Testis (tissue), 3 donors: ENCODE results near the gene CLIP2. TPM values are rescaled to one million over a fixed set of nuclear protein-coding genes. Genes with fewer than 3 reads are reported as not detected.
"Not testable (repeated sequence)": the region's sequence is repeated elsewhere in the genome, so short reads cannot be mapped to it uniquely, and the experiment has no call there.

Experiments
- DNase-seq: peaks from one replicate; pipeline ENCODE4 v3.0.0-alpha.2; 2019
- H3K27ac ChIP-seq, 2 donors: fragments of 200-600 bp; sonication (generic); one replicate each; pipeline ENCODE4 v1.5.1; 2019
- H3K27me3 ChIP-seq: fragments of 200-600 bp; sonication (generic); one replicate; pipeline ENCODE4 v1.5.1; 2019
- H3K36me3 ChIP-seq: fragments of 200-600 bp; sonication (generic); one replicate; pipeline ENCODE4 v1.5.1; 2017; ENCODE audit warnings: low read depth; ENCODE audit errors: missing control alignments
- H3K4me1 ChIP-seq: fragments of 200-600 bp; sonication (generic); one replicate; pipeline ENCODE4 v1.5.1; 2019
- H3K4me3 ChIP-seq, 2 donors: fragments of 200-600 bp; sonication (generic); one replicate each; pipeline ENCODE4 v1.5.1; 2017 to 2019
- H3K9me3 ChIP-seq: fragments of 200-600 bp; sonication (generic); one replicate; pipeline ENCODE4 v1.5.1; 2017
- POLR2A ChIP-seq: fragments of 450-650 bp; IDR thresholded peaks from one replicate; pipeline ENCODE4 v1.6.1; 2017; ENCODE audit warnings: antibody characterized with exemption, mild to moderate bottlenecking, moderate library complexity
- WGBS, 2 donors: methylation state at CpG; one replicate each; pipeline ENCODE4 v1.1.5; 2018; 5-methylcytosine and 5-hydroxymethylcytosine counted together
- intact Hi-C: fragments of 100-400 bp; cut with DNase I; formaldehyde crosslinking; loops from one replicate; pipeline ENCODE4 v1.15.1; 2023; ENCODE audit warnings: low total_unique reads
- polyA plus RNA-seq: library from polyadenylated mRNA; stranded (reverse); fragments of 350-450 nt; fragmentation: Illumina TruSeq; extraction: RNeasy Lipid Tissue Mini Kit (QIAGEN cat#74804); gene quantifications from one replicate; pipeline ENCODE4 v1.2.3, GENCODE V29; 2014; ENCODE audit warnings: low read depth, low replicate concordance; ENCODE audit not compliant: insufficient read depth
- total RNA-seq, 2 donors: library from RNA; depleted of rRNA; stranded (reverse); fragments of >200 nt; gene quantifications; one replicate each; pipeline ENCODE4 v1.2.3, GENCODE V29; 2016
- TF ChIP-seq, protein P1 (sequence below), 3 experiments: fragments of 450-650 bp in 2 of 3; fragments of 200-600 bp in 1 of 3; sonication (generic) in 1 of 3; IDR thresholded peaks; one replicate each; pipeline ENCODE4 v1.5.1; 2016 to 2019; ENCODE audit warnings: antibody characterized with exemption in 3 of 3, mild to moderate bottlenecking in 2 of 3, moderate library complexity in 1 of 3

CLIP2 gene
- total and polyA plus RNA-seq, 3 donors from 2014 or later = 8.5 to 19.8 (median 16.5) TPM

DNA sequence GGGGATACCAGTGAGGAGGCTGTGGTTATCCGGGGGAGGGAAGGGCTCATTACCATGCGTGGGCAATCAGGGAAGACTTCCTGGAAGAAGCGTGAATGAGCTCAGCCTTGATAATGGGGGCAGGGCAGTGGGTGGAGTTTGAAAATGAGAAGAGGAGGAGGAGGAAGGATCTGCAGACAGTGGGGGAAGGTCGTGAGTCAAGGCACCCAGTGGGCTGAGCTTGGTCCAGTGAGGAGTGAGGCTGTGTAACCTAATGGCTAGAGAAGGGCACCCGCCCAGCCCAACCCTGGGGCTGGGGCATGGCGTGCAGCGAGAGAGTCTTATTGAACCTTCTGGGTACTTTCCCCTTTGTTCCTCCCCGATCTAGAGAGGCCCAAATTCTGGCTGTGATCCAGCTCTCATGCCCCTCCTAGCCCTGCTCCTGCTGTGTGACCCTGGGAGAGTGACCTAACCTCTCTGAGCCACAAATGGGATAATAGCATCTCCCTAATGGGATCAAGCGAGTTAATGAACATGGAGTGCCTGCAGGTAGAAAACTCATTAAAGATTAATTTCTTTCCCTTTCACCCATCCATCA is 31.5 kb downstream of the CLIP2 start:
- intact Hi-C loops = no loop called here
- DNase-seq = no peak
- TF ChIP-seq, protein P1, sequence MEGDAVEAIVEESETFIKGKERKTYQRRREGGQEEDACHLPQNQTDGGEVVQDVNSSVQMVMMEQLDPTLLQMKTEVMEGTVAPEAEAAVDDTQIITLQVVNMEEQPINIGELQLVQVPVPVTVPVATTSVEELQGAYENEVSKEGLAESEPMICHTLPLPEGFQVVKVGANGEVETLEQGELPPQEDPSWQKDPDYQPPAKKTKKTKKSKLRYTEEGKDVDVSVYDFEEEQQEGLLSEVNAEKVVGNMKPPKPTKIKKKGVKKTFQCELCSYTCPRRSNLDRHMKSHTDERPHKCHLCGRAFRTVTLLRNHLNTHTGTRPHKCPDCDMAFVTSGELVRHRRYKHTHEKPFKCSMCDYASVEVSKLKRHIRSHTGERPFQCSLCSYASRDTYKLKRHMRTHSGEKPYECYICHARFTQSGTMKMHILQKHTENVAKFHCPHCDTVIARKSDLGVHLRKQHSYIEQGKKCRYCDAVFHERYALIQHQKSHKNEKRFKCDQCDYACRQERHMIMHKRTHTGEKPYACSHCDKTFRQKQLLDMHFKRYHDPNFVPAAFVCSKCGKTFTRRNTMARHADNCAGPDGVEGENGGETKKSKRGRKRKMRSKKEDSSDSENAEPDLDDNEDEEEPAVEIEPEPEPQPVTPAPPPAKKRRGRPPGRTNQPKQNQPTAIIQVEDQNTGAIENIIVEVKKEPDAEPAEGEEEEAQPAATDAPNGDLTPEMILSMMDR (IDR thresholded peaks at IDR 0.05) = no peak
- TF ChIP-seq POLR2A = no peak
- Histone ChIP-seq H3K36me3 (no peaks in the 10 kb centered on the region), H3K9me3 (no peaks in the 10 kb centered on the region), H3K4me1 (no peaks in the 10 kb centered on the region), H3K27me3 (no peaks in the 10 kb centered on the region), H3K27ac (no peak overlapping the region), H3K4me3 (no peak overlapping the region)
- 78 to 81% methylated on average over 9 of the region's 9 CpGs for whole genome bisulfite sequencing, 2 donors

DNA sequence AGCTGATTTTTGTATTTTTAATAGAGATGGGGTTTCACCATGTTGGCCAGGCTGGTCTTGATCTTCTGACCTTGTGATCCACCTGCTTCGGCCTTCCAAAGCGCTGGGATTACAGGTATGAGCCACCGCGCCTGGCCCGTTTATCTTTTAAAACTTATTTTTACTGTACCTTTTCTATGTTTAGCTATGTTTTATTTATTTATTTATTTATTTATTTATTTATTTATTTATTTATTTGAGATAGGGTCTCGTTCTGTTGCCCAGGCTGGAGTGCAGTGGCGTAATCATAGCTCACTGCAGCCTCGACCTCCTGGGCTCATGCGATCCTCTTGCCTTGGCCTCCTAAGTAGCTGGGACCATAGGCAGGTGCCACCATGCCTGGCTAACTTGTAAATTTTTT is 33.7 kb downstream of the CLIP2 start:
- H3K27ac ChIP-seq, H3K9me3 ChIP-seq, intact Hi-C loops, DNase-seq, H3K4me1 ChIP-seq, H3K4me3 ChIP-seq, H3K36me3 ChIP-seq, H3K27me3 ChIP-seq: not testable (repeated sequence)
- 96 to 98% methylated on average over 9 of the region's 9 CpGs for WGBS, 2 donors

DNA sequence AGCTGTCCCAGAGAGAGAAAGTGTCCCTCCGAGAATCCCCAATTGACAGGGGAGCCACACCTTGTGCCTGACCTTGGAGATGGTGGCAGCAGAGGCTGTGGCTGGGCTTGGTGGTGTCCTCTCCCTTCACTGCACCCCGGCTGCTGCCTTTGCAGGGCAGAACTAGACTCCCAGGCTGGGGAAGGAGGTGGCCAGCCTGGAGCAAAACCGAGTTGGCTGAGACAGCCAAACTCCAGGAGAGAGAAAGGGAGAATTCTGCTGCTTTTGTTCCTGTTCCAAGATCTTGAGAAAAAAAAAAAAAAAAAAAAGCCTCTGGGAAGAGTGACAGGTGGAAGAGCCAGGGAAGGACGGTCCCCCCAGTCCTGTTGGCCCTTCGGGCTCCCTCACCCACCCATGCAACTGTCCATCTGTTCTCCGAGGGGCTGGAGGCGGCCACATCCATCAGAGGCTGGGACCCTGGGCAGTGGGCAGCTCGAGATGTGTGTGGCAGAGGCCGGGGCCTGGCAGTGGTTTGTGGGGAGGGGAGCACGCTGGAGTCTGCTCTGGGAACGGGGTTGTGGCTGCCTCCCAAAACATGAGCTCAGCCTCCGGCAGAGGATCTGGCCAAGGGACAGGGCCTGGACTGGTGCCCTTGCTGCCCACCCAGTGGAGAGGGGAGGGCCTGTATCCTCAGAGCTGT is 35.5 kb downstream of the CLIP2 start:
- intact Hi-C loops = no loop called here
- H3K27ac ChIP-seq = no peak overlapping the region
- no peaks in the 10 kb centered on the region for H3K4me1 ChIP-seq
- no peak for DNase-seq
- no peaks in the 10 kb centered on the region for H3K27me3 ChIP-seq
- no peak for TF ChIP-seq POLR2A
- TF ChIP-seq, protein P1 (IDR thresholded peaks at IDR 0.05) = no peak
- H3K36me3 ChIP-seq = no peaks in the 10 kb centered on the region
- WGBS, 2 donors = 59 to 68% methylated on average over 9 to 12 of the region's 12 CpGs
- H3K9me3 ChIP-seq = no peaks in the 10 kb centered on the region
- H3K4me3 ChIP-seq = no peak overlapping the region

DNA sequence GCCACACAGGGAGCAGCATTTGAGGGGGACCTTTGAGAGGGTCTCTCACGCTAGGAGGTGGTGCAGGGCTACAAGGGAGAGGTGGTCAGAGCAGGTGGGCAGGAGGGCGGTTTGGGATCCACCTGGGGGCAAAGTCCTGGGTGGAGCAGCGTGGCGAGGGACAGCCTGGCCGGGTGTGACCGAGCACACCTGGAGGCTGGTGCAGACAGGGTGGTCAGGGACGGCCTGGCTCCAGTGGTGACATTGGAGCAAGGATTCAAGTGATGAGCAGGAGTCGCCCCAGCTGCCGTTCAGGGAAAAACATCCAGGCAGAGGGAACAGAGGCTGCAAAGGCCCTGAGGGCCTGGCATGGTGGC is 36.0 kb downstream of the CLIP2 start:
- DNase-seq = no peak
- intact Hi-C loops = no loop called here
- Histone ChIP-seq H3K9me3 (no peaks in the 10 kb centered on the region), H3K27me3 (no peaks in the 10 kb centered on the region), H3K27ac (no peak overlapping the region), H3K4me3 (no peak overlapping the region), H3K36me3 (no peaks in the 10 kb centered on the region), H3K4me1 (no peaks in the 10 kb centered on the region)
- TF ChIP-seq, protein P1 (IDR thresholded peaks at IDR 0.05) = no peak
- TF ChIP-seq POLR2A = no peak
- 86 to 88% methylated on average over 8 to 9 of the region's 9 CpGs for WGBS, 2 donors

DNA sequence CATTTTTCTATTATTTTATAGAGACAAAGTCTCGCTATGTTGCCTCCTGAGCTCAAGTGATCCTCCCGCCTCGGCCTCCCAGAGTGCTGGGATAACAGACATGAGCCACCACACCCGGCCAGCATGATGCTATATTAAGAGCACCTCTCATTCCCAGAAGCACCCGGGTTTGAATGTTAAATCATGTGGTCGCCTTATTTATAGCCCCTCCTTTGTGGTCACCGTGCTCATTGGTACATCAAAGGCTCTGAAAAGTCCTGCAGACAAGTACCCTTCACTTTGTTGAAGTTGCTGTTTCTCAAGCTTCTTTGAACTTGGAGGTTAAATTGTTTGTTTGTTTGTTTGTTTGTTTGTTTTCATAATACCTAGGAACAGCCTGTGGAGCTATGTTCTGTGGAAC is 40.0 kb downstream of the CLIP2 start:
- H3K27me3 ChIP-seq = no peaks in the 10 kb centered on the region
- no peak overlapping the region for H3K4me3 ChIP-seq
- TF ChIP-seq, protein P1 (IDR thresholded peaks at IDR 0.05) = no peak
- no peak for TF ChIP-seq POLR2A
- H3K4me1 ChIP-seq = no peaks in the 10 kb centered on the region
- no peak overlapping the region for H3K27ac ChIP-seq
- intact Hi-C loops = no loop called here
- H3K9me3 ChIP-seq = no peaks in the 10 kb centered on the region
- no peaks in the 10 kb centered on the region for H3K36me3 ChIP-seq
- 89 to 91% methylated on average over 7 of the region's 7 CpGs for WGBS, 2 donors
- no peak for DNase-seq
